Measurements from ENCODE around the gene ATP6V0E2. TPM values are rescaled to one million over a fixed set of nuclear protein-coding genes. Genes with fewer than 3 reads are reported as not detected.

ATP6V0E2 gene
- total and polyA plus RNA-seq, 10 donors = 19.3 to 35.4 (median 28.7) TPM

- H3K27me3 ChIP-seq (replicated peaks in 1 of 7) = peaks cover 0 to 15% (median 0%) of the 10 kb centered on the region in 7 donors
- no peaks in the 10 kb centered on the region for H3K9me3 ChIP-seq
- peaks cover 0 to 14% (median 0%) of the 10 kb centered on the region in 6 donors for H3K36me3 ChIP-seq
- peak overlapping the region in 4 of 8 donors; percentile 24 to 83 (median 70) for H3K27ac ChIP-seq
- H3K4me3 ChIP-seq = no peak overlapping the region
- TF ChIP-seq CTCF (IDR thresholded peaks at IDR 0.05 in 8 of 11, conservative IDR thresholded peaks at IDR 0.05 in 3 of 11) = no peak
- no peak for TF ChIP-seq POLR2AphosphoS5 (IDR thresholded peaks at IDR 0.05)
- TF ChIP-seq POLR2A (IDR thresholded peaks at IDR 0.05) = no peak
- H3K4me1 ChIP-seq = peaks cover 36 to 96% (median 77%) of the 10 kb centered on the region in 6 donors
- WGBS, 5 donors = 88 to 100% (median 96%) methylated on average over 1 of the region's 1 CpG
- DNase-seq = no peak
- intact Hi-C loops (cut with DNase I; ENCODE audit: low total_unique reads) = no loop called here
Measured at GRCh38 chr7:149871576-149871975, 2.2 kb upstream of the ATP6V0E2 start.

GRCh38 chr7:149872419-149873073 is 1.2 kb upstream of the ATP6V0E2 start:
- H3K27me3 ChIP-seq (replicated peaks in 1 of 7) = peaks cover 0 to 15% (median 0%) of the 10 kb centered on the region in 7 donors
- peak overlapping the region; percentile 53 to 90 (median 87) for H3K27ac ChIP-seq
- WGBS, 5 donors = 28 to 33% (median 31%) methylated on average over 13 of the region's 13 CpGs
- DNase-seq = no peak
- no peaks in the 10 kb centered on the region for H3K9me3 ChIP-seq
- H3K36me3 ChIP-seq = peaks cover 0 to 24% (median 0%) of the 10 kb centered on the region in 6 donors
- H3K4me3 ChIP-seq = peak overlapping the region; percentile 61 to 94 (median 84)
- intact Hi-C loops (cut with DNase I; ENCODE audit: low total_unique reads) = no loop called here
- H3K4me1 ChIP-seq = peaks cover 34 to 86% (median 68%) of the 10 kb centered on the region in 6 donors
- TF ChIP-seq POLR2AphosphoS5 (IDR thresholded peaks at IDR 0.05) = peak in 2 of 3 donors; percentile 56 to 69
- peak in 3 of 11 experiments; percentile 15 to 23 (median 15) for TF ChIP-seq CTCF (IDR thresholded peaks at IDR 0.05 in 8 of 11, conservative IDR thresholded peaks at IDR 0.05 in 3 of 11)
- TF ChIP-seq POLR2A (IDR thresholded peaks at IDR 0.05) = no peak

GRCh38 chr7:149873970-149874643 is 338 bp downstream of the ATP6V0E2 start:
- peak overlapping the region in 7 of 8 donors; percentile 86 to 90 (median 87) for H3K27ac ChIP-seq
- WGBS, 5 donors = 6 to 9% (median 8%) methylated on average over 31 to 46 of the region's 46 CpGs

More at GRCh38 chr7:149873970-149874643, 338 bp downstream of the ATP6V0E2 start:
- Histone ChIP-seq H3K4me1 (peaks cover 30 to 71% (median 52%) of the 10 kb centered on the region in 6 donors), H3K36me3 (peaks cover 0 to 39% (median 3%) of the 10 kb centered on the region in 6 donors), H3K4me3 (peak overlapping the region; percentile 61 to 94 (median 84)), H3K9me3 (no peaks in the 10 kb centered on the region), H3K27me3 (replicated peaks in 1 of 7) (peaks cover 0 to 15% (median 0%) of the 10 kb centered on the region in 7 donors)
- intact Hi-C loops (cut with DNase I; ENCODE audit: low total_unique reads) = no loop called here
- TF ChIP-seq CTCF (IDR thresholded peaks at IDR 0.05 in 8 of 11, conservative IDR thresholded peaks at IDR 0.05 in 3 of 11) (peak in 1 of 11 experiments; percentile 6), POLR2A (IDR thresholded peaks at IDR 0.05) (peak in 1 of 3 donors; percentile 1), POLR2AphosphoS5 (IDR thresholded peaks at IDR 0.05) (peak; percentile 88 to 90 (median 90))
- no peak for DNase-seq
